PFSK-1 (cell line): ENCODE results near the gene CEP55.

Experiments
- FOXP2 ChIP-seq: optimal IDR thresholded peaks from 2 replicates; pipeline ENCODE3; 2011; ENCODE audit warnings: borderline replicate concordance, control low read depth, inconsistent platforms; ENCODE audit not compliant: insufficient read depth; ENCODE audit errors: extremely low read length, extremely low read depth
- POLR2AphosphoS5 ChIP-seq: IDR thresholded peaks from 2 replicates; pipeline ENCODE4 v1.6.1; 2012; ENCODE audit warnings: low read depth, mild to moderate bottlenecking, control low read depth, low read length, moderate library complexity
- REST ChIP-seq, 2 experiments: IDR thresholded peaks; 2 replicates each; pipeline versions ENCODE4 v1.6.1 to v1.8.0; 2011 to 2012; ENCODE audit warnings: low read depth in 2 of 2, low read length in 2 of 2, control low read depth in 1 of 2, inconsistent platforms in 1 of 2, mild to moderate bottlenecking in 1 of 2, moderate library complexity in 1 of 2; ENCODE audit not compliant: insufficient read depth in 1 of 2
- SIN3A ChIP-seq: IDR thresholded peaks from 2 replicates; pipeline ENCODE4 v1.6.1; 2012; ENCODE audit warnings: mild to moderate bottlenecking, low read length, moderate library complexity, borderline replicate concordance; ENCODE audit not compliant: insufficient read depth
- TAF1 ChIP-seq: IDR thresholded peaks from 2 replicates; pipeline ENCODE4 v1.6.1; 2012; ENCODE audit warnings: low read length, control low read depth, borderline replicate concordance; ENCODE audit not compliant: insufficient read depth

- TF ChIP-seq POLR2AphosphoS5: no peak
- no peak for TF ChIP-seq TAF1
- no peak for TF ChIP-seq SIN3A
- TF ChIP-seq REST (IDR thresholded peaks at IDR 0.05; ENCODE audit: insufficient read depth in 1 of 2, low read depth in 2 of 2, low read length in 2 of 2): no peak
- TF ChIP-seq FOXP2: no peak
Measured at GRCh38 chr10:93469454-93469853, 27.0 kb upstream of the CEP55 start.
